K562 (cell line): ENCODE measurements around the gene SLCO2A1. TPM values are rescaled to one million over a fixed set of nuclear protein-coding genes. Genes with fewer than 3 reads are reported as not detected.

ENCODE experiments used
- CXXC5 ChIP-seq: fragments of 250-450 bp; sonication (Bioruptor Pico); IDR thresholded peaks from 2 replicates; pipeline ENCODE4 v1.8.0; 2022; ENCODE audit warnings: inconsistent platforms, mild to moderate bottlenecking, moderate library complexity
- EGR1 ChIP-seq: fragments of 450-650 bp; conservative IDR thresholded peaks from 2 replicates; pipeline ENCODE4 v1.6.1; 2017; ENCODE audit warnings: mild to moderate bottlenecking
- HDAC3 ChIP-seq: fragments of 450-650 bp; IDR thresholded peaks from 2 replicates; pipeline ENCODE4 v1.6.1; 2018; ENCODE audit warnings: borderline replicate concordance, mild to moderate bottlenecking, moderate library complexity; ENCODE audit not compliant: partially characterized antibody
- HNRNPH1 ChIP-seq: fragments of 200-400 bp; formaldehyde crosslinking; optimal IDR thresholded peaks from 2 replicates; pipeline ENCODE3; 2017; ENCODE audit warnings: low read depth, mild to moderate bottlenecking, low read length, moderate library complexity
- NBN ChIP-seq: fragments of 450-650 bp; IDR thresholded peaks from 2 replicates; pipeline ENCODE4 v1.6.1; 2016; ENCODE audit warnings: low read depth, mild to moderate bottlenecking
- NONO ChIP-seq, 2 experiments: fragments of 200-400 bp in 1 of 2; fragments of 450-650 bp in 1 of 2; formaldehyde crosslinking in 1 of 2; IDR thresholded peaks; 2 replicates each; pipeline ENCODE4 v1.6.1; 2017; ENCODE audit warnings: low read depth in 2 of 2, mild to moderate bottlenecking in 2 of 2, moderate library complexity in 2 of 2, low read length in 1 of 2
- RB1 ChIP-seq: fragments of 450-650 bp; IDR thresholded peaks from 2 replicates; pipeline ENCODE4 v1.6.1; 2017; ENCODE audit warnings: low read depth, mild to moderate bottlenecking
- RBM39 ChIP-seq: fragments of 200-400 bp; formaldehyde crosslinking; optimal IDR thresholded peaks from 2 replicates; pipeline ENCODE3; 2018; ENCODE audit warnings: low read depth, low read length
- SAFB ChIP-seq: fragments of 200-400 bp; formaldehyde crosslinking; IDR thresholded peaks from 2 replicates; pipeline ENCODE4 v1.6.1; 2017; ENCODE audit warnings: low read depth, low read length, borderline replicate concordance
- SRSF3 ChIP-seq: fragments of 200-400 bp; formaldehyde crosslinking; IDR thresholded peaks from 2 replicates; pipeline ENCODE4 v1.6.1; 2016; ENCODE audit warnings: mild to moderate bottlenecking, low read length, moderate library complexity; ENCODE audit not compliant: insufficient read depth
- SRSF9 ChIP-seq: fragments of 200-400 bp; formaldehyde crosslinking; IDR thresholded peaks from 2 replicates; pipeline ENCODE4 v1.6.1; 2017; ENCODE audit warnings: low read depth, low read length, borderline replicate concordance
- TARDBP ChIP-seq: fragments of 450-650 bp; IDR thresholded peaks from 2 replicates; pipeline ENCODE4 v1.6.1; 2016
- ZNF140 ChIP-seq: fragments of 250-450 bp; sonication (Bioruptor Pico); IDR thresholded peaks from 2 replicates; pipeline ENCODE4 v1.8.0; 2021; ENCODE audit warnings: moderate library complexity, mild to moderate bottlenecking, inconsistent platforms
- ZNF274 ChIP-seq: IDR thresholded peaks from 2 replicates; pipeline ENCODE4 v1.6.1; 2011; ENCODE audit warnings: low read depth, mild to moderate bottlenecking, low read length, moderate library complexity, borderline replicate concordance
- polyA plus RNA-seq, 8 experiments: library from polyadenylated mRNA; depleted of rRNA in 4 of 8; stranded (reverse) in 5 of 8; unstranded in 3 of 8; fragments of >200 nt; fragmentation: Nextera tagmentation in 2 of 8; fragmentation: Illumina TruSeq in 1 of 8; extraction: Ambion mirVana in 2 of 8; extraction: Trizol in 1 of 8; gene quantifications; 2 replicates each; pipeline versions ENCODE4 v1.2.1 to v1.2.3, GENCODE V29; 2011 to 2014; ENCODE audit warnings: inconsistent platforms in 1 of 8, missing spikeins in 1 of 8
- total RNA-seq, 7 experiments: library from RNA; depleted of rRNA in 6 of 7; stranded (reverse); fragments of >200 nt in 6 of 7; fragmentation: Illumina TruSeq in 2 of 7; extraction: Trizol in 2 of 7; gene quantifications; 2 replicates each; pipeline versions ENCODE4 v1.2.1 to v1.2.3, GENCODE V29; 2011 to 2021; ENCODE audit warnings: low replicate concordance in 1 of 7
- TF ChIP-seq, protein P1 (sequence below): fragments of 450-650 bp; IDR thresholded peaks from 2 replicates; pipeline ENCODE4 v1.6.1; 2016; ENCODE audit warnings: antibody characterized with exemption
- TF ChIP-seq, protein P2 (sequence below), 2 experiments: IDR thresholded peaks; 2 replicates each; pipeline ENCODE4 v1.6.1; 2011; ENCODE audit warnings: borderline replicate concordance in 1 of 2, control low read depth in 1 of 2, low read depth in 1 of 2, low read length in 1 of 2, mild to moderate bottlenecking in 1 of 2, mixed read lengths in 1 of 2, moderate library complexity in 1 of 2; ENCODE audit not compliant: insufficient read depth in 1 of 2, insufficient read length in 1 of 2, poor library complexity in 1 of 2, severe bottlenecking in 1 of 2; ENCODE audit errors: extremely low read depth in 1 of 2
- TF ChIP-seq, protein P3 (sequence below): IDR thresholded peaks from 2 replicates; pipeline ENCODE4 v1.6.1; 2011; ENCODE audit warnings: borderline replicate concordance, low read depth, mild to moderate bottlenecking, moderate library complexity, low read length; ENCODE audit not compliant: insufficient read depth, poor library complexity, severe bottlenecking
- TF ChIP-seq, protein P4 (sequence below), 3 experiments: IDR thresholded peaks in 2 of 3; conservative IDR thresholded peaks in 1 of 3; 2 replicates each; pipeline ENCODE4 v1.5.1; 2011 to 2012; ENCODE audit warnings: low read length in 3 of 3, mild to moderate bottlenecking in 3 of 3, control low read depth in 2 of 3, improper control_type of control experiment in 1 of 3, inconsistent platforms in 1 of 3, low read depth in 1 of 3, mixed read lengths in 1 of 3, moderate library complexity in 1 of 3; ENCODE audit not compliant: insufficient read depth in 2 of 3

The SLCO2A1 gene
- total and polyA plus RNA-seq, 9 of the 15 experiments (the other 6 are each of a cell fraction or from before 2014, with no cell fraction given), result 0.16 to 1.0 TPM; not detected in 7

DNA sequence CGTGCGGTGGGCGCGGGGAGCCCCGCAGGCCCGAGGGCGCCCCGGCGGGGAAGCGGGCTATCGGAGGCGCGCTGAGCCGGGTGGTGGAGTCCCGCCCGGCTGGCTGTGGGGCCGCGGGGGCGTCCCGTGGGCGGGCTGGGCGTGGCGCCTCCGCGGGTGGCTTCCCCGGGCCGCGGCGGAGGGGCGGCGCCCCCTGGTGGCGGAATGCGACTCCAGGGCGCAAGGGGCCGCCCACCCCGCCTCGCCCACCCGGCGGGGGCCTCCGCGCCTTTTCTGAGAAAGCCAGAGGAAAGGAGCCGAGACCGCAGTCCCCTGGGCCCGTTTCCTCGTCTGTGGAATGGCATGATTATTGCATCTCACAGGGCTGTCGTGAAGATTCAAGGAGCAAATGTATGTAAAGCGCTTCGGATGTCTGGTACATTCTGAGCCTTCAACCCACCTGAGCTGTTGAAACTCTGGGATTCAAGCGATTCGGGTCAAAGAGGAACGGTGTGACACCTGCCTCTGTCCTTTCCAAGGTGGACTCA lies 102.1 kb downstream of the SLCO2A1 start (continued):
- TF ChIP-seq, protein P1, sequence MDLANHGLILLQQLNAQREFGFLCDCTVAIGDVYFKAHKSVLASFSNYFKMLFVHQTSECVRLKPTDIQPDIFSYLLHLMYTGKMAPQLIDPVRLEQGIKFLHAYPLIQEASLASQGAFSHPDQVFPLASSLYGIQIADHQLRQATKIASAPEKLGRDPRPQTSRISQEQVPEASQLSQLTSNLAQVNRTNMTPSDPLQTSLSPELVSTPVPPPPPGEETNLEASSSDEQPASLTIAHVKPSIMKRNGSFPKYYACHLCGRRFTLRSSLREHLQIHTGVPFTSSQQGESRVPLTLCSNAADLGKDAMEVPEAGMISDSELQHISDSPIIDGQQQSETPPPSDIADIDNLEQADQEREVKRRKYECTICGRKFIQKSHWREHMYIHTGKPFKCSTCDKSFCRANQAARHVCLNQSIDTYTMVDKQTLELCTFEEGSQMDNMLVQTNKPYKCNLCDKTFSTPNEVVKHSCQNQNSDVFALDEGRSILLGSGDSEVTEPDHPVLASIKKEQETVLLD, result no peak
- no peak for TF ChIP-seq HDAC3
- 0 out of 2 replicates have a peak, but pooled peaks have one; percentile 34 for TF ChIP-seq RB1
- TF ChIP-seq, protein P2, sequence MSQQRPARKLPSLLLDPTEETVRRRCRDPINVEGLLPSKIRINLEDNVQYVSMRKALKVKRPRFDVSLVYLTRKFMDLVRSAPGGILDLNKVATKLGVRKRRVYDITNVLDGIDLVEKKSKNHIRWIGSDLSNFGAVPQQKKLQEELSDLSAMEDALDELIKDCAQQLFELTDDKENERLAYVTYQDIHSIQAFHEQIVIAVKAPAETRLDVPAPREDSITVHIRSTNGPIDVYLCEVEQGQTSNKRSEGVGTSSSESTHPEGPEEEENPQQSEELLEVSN (IDR thresholded peaks at IDR 0.05; ENCODE audit: borderline replicate concordance in 1 of 2, extremely low read depth in 1 of 2, insufficient read depth in 1 of 2, insufficient read length in 1 of 2, low read depth in 1 of 2, low read length in 1 of 2, poor library complexity in 1 of 2, severe bottlenecking in 1 of 2), result peak in 1 of 2 experiments; percentile 50
- TF ChIP-seq NONO (IDR thresholded peaks at IDR 0.05; ENCODE audit: low read depth in 2 of 2, low read length in 1 of 2), result peak in 1 of 2 experiments; percentile 73; a peak in 2 of 4 replicates
- TF ChIP-seq SAFB, result peak; percentile 43; the same call in 1 of the 2 replicates
- peak; percentile 36; the same call in 1 of the 2 replicates for TF ChIP-seq CXXC5 (CRISPR knock-in tag)
- TF ChIP-seq RBM39, result no peak
- TF ChIP-seq, protein P3, sequence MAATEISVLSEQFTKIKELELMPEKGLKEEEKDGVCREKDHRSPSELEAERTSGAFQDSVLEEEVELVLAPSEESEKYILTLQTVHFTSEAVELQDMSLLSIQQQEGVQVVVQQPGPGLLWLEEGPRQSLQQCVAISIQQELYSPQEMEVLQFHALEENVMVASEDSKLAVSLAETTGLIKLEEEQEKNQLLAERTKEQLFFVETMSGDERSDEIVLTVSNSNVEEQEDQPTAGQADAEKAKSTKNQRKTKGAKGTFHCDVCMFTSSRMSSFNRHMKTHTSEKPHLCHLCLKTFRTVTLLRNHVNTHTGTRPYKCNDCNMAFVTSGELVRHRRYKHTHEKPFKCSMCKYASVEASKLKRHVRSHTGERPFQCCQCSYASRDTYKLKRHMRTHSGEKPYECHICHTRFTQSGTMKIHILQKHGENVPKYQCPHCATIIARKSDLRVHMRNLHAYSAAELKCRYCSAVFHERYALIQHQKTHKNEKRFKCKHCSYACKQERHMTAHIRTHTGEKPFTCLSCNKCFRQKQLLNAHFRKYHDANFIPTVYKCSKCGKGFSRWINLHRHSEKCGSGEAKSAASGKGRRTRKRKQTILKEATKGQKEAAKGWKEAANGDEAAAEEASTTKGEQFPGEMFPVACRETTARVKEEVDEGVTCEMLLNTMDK, result peak; percentile 36
- no peak for TF ChIP-seq NBN
- TF ChIP-seq, protein P4, sequence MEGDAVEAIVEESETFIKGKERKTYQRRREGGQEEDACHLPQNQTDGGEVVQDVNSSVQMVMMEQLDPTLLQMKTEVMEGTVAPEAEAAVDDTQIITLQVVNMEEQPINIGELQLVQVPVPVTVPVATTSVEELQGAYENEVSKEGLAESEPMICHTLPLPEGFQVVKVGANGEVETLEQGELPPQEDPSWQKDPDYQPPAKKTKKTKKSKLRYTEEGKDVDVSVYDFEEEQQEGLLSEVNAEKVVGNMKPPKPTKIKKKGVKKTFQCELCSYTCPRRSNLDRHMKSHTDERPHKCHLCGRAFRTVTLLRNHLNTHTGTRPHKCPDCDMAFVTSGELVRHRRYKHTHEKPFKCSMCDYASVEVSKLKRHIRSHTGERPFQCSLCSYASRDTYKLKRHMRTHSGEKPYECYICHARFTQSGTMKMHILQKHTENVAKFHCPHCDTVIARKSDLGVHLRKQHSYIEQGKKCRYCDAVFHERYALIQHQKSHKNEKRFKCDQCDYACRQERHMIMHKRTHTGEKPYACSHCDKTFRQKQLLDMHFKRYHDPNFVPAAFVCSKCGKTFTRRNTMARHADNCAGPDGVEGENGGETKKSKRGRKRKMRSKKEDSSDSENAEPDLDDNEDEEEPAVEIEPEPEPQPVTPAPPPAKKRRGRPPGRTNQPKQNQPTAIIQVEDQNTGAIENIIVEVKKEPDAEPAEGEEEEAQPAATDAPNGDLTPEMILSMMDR (IDR thresholded peaks at IDR 0.05 in 2 of 3, conservative IDR thresholded peaks at IDR 0.05 in 1 of 3; ENCODE audit: insufficient read depth in 2 of 3, low read depth in 1 of 3, low read length in 3 of 3), result peak; percentile 61 to 78 (median 67)
- TF ChIP-seq ZNF140 (CRISPR knock-in tag), result no peak
- TF ChIP-seq HNRNPH1, result no peak
- TF ChIP-seq TARDBP, result peak; percentile 37; the same call in 1 of the 2 replicates
- peak; percentile 42 for TF ChIP-seq EGR1
- no peak for TF ChIP-seq ZNF274
- TF ChIP-seq SRSF9, result no peak
- no peak for TF ChIP-seq SRSF3
